C4-2B (cell line): Measurements from ENCODE around the gene MCM3AP.
"Not testable (repeated sequence)": the region's sequence is repeated elsewhere in the genome, so short reads cannot be mapped to it uniquely, and the experiment has no call there.

Source experiments
- H3K27ac ChIP-seq: fragments of 450-650 bp; 2 replicates; pipeline ENCODE4 v1.5.1; 2017
- ZFX ChIP-seq: fragments of 450-650 bp; IDR thresholded peaks from 2 replicates; pipeline ENCODE4 v1.6.1; 2017
- TF ChIP-seq, protein P1 (sequence below): fragments of 450-650 bp; conservative IDR thresholded peaks from 2 replicates; pipeline ENCODE4 v1.5.1; 2017; ENCODE audit warnings: mild to moderate bottlenecking

The MCM3AP gene

DNA sequence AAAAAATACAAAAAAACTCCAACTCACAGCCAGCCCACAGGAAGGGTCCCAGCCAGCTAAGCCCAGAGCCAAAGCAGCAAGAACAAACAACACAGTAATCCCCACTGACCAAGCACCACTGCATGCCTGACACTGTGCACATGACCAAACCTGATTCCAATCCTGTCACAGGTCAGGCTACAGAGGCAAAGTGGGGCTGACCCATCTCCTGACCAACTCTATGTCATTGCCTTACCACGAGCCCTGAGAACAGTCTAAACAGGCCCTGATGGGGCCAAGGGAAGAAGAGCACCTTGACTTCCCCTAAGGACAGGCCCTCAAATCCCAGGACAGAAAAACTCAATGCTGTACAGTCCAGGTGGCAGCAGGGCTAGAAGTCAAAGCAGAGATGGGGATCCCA, 59.3 kb downstream of the MCM3AP start:
- H3K27ac ChIP-seq: no peak overlapping the region
- no peak for TF ChIP-seq ZFX
- TF ChIP-seq, protein P1, sequence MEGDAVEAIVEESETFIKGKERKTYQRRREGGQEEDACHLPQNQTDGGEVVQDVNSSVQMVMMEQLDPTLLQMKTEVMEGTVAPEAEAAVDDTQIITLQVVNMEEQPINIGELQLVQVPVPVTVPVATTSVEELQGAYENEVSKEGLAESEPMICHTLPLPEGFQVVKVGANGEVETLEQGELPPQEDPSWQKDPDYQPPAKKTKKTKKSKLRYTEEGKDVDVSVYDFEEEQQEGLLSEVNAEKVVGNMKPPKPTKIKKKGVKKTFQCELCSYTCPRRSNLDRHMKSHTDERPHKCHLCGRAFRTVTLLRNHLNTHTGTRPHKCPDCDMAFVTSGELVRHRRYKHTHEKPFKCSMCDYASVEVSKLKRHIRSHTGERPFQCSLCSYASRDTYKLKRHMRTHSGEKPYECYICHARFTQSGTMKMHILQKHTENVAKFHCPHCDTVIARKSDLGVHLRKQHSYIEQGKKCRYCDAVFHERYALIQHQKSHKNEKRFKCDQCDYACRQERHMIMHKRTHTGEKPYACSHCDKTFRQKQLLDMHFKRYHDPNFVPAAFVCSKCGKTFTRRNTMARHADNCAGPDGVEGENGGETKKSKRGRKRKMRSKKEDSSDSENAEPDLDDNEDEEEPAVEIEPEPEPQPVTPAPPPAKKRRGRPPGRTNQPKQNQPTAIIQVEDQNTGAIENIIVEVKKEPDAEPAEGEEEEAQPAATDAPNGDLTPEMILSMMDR: no peak

GRCh38 chr21:46223661-46224060, 61.8 kb downstream of the MCM3AP start:
- not testable (repeated sequence) for H3K27ac ChIP-seq

DNA sequence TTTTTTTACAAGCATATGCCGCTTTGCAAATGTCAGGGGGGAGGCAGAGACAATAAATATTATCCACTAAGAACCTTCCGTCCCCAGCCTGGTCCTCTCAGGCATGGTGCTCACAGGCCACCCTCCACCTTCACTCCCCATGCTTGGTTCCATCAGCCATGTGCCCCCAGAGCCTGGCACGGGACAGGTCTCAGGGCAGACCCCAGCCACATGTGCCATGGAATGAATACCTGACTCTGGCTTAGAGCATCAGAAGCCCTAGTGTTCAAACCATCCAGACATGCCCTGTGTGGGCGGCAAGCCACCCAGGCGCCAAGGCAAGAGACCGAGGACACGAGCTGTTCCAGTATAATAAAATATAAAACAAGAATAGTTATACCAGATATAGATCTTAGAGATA, 62.2 kb downstream of the MCM3AP start:
- no peak overlapping the region for H3K27ac ChIP-seq
- TF ChIP-seq, protein P1: no peak
- TF ChIP-seq ZFX: no peak

DNA sequence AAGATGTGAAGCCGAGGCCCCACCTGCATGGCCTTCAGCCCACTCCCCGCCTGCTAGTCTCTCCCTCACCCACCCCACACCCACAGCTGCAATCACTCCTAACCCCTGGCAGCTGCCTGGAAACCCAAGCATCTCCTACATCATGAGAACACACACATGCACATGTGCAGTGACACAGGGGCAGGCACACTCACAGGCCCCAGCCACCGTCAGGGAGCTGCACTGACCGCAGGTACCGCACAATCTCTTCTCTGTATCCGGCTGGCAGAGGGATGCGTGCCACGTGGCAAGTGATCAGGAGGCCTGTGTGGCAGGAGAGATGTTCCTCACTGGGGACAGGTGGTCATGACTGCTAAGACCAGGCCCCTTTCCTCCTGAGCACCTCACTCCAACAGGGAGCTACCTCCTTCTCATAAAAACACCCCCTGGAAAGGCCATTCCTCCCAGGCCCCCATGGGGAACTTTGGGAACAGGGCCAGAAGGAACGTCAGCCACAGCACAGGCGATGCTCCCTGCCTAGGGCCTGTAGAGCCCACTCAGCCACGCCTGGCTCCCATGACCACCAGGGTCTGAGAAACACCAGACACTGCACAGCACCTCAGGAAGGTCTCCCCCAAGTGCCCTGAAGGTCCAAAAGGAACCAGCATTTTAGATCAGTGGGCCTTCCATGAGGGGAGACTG, 62.8 kb downstream of the MCM3AP start:
- H3K27ac ChIP-seq: no peak overlapping the region
- TF ChIP-seq ZFX: no peak
- TF ChIP-seq, protein P1: no peak

- TF ChIP-seq, protein P1: no peak
- no peak for TF ChIP-seq ZFX
- no peak overlapping the region for H3K27ac ChIP-seq
These were observed 63.6 kb downstream of the MCM3AP start for GRCh38 chr21:46221664-46222435.

DNA sequence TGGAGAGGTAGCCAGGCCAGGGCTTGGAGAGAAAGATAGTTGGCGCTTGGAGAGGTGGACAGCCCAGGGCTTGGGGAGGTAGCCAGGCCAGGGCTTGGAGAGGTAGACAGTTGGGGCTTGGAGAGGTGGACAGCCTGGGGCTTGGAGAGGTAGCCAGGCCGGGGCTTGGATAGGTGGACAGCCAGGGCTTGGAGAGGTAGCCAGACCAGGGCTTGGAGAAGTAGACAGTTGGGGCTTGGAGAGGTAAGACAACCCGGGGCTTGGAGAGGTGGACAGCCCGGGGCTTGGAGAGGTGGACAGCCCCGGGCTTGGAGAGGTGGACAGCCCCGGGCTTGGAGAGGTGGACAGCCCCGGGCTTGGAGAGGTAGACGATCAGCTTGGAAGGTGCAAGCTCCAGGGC, 64.6 kb downstream of the MCM3AP start:
- no peak for TF ChIP-seq ZFX
- TF ChIP-seq, protein P1: no peak
- H3K27ac ChIP-seq: no peak overlapping the region

DNA sequence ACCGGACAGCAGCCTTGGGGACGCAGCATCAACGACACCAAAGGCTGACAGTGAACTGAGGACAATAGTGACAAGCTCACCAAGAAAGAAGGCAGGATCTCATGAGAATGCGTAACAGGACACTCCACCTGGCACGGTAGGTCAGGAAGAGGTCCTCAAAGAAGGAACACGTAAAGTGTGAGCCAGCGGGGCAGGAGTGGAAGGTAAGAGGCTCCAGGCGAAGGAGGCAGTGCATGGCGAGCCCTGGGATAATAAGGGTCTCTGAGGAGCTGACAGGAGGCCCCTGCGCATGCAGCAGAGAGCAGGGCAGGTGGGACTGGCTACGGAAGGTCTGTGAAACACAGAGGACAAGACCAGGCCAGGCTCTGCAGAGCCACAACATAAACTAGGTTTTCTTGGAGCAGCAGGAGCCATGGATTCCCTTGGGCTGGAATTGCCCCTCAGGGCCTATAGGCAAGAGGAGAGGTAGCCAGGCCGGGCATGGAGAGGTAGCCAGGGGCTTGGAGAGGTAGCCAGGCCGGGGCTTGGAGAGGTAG, 65.1 kb downstream of the MCM3AP start:
- H3K27ac ChIP-seq: no peak overlapping the region
- TF ChIP-seq, protein P1: no peak
- no peak for TF ChIP-seq ZFX
